GM10248 (cell line): ENCODE data around the gene LRP1.

Source experiments
- CTCF ChIA-PET: fragments of 300-600 bp; sonication (Branson Sonifier 250); formaldehyde crosslinking; extraction: SDS; loops from one replicate; lab custom pipeline; 2021; ENCODE audit warnings: antibody characterized with exemption; lab: Yijun Ruan, JAX
- POLR2A ChIA-PET: fragments of 350-650 bp; sonication (Branson Sonifier 250); formaldehyde crosslinking; extraction: SDS; loops from one replicate; lab custom pipeline; 2020; ENCODE audit warnings: antibody characterized with exemption; lab: Yijun Ruan, JAX
- DNase-seq: peaks from one replicate; pipeline ENCODE4 v3.0.0; 2012; ENCODE audit errors: extremely low spot score
- CTCF ChIP-seq: IDR thresholded peaks from 2 replicates; pipeline ENCODE4 v1.5.1; 2012; ENCODE audit warnings: mild to moderate bottlenecking, low read depth; ENCODE audit errors: extremely low read depth, missing control alignments, control extremely low read depth

LRP1 gene

GRCh38 chr12:57195186-57195585 is 66.9 kb downstream of the LRP1 start:
- ChIA-PET POLR2A (no interaction called here), CTCF (interaction anchor here (2.7 kb wide), 1 partner anchor 13 kb away, joined by 10 read pairs; no protein-coding TSS in a partner anchor)
- no peak for TF ChIP-seq CTCF
- no peak for DNase-seq

- no peak for TF ChIP-seq CTCF
- DNase-seq, result no peak
- ChIA-PET POLR2A (no interaction called here), CTCF (interaction anchor here (1.4 to 3.2 kb wide), 2 partner anchors 13 to 18 kb away, joined by 4 to 11 read pairs; no protein-coding TSS in a partner anchor)
Measured at GRCh38 chr12:57195611-57196371, 67.5 kb downstream of the LRP1 start.

GRCh38 chr12:57196439-57196838 is 68.2 kb downstream of the LRP1 start:
- no peak for TF ChIP-seq CTCF
- POLR2A ChIA-PET, result no interaction called here
- DNase-seq, result no peak
- CTCF ChIA-PET, result interaction anchor here (1.4 to 3.2 kb wide), 2 partner anchors 13 to 17 kb away, joined by 4 to 11 read pairs; no protein-coding TSS in a partner anchor

GRCh38 chr12:57196956-57197355 is 68.7 kb downstream of the LRP1 start:
- no peak for TF ChIP-seq CTCF
- no peak for DNase-seq
- ChIA-PET CTCF (interaction anchor here (1.0 to 3.2 kb wide), 3 partner anchors 11 to 16 kb away, joined by 3 to 11 read pairs (median 4); no protein-coding TSS in a partner anchor), POLR2A (no interaction called here)

GRCh38 chr12:57198329-57198728 is 70.0 kb downstream of the LRP1 start:
- no peak for DNase-seq
- ChIA-PET CTCF (interaction anchor here (1.0 to 3.2 kb wide), 3 partner anchors 15 to 22 kb away, joined by 3 to 11 read pairs (median 7); no protein-coding TSS in a partner anchor), POLR2A (no interaction called here)
- TF ChIP-seq CTCF, result no peak

GRCh38 chr12:57199191-57199590 is 70.9 kb downstream of the LRP1 start:
- DNase-seq, result no peak
- ChIA-PET CTCF (interaction anchor here (1.6 to 3.2 kb wide), 2 partner anchors 14 to 16 kb away, joined by 7 to 11 read pairs; no protein-coding TSS in a partner anchor), POLR2A (no interaction called here)
- TF ChIP-seq CTCF, result no peak
